Keratinocyte (primary cell): Measurements from ENCODE around the gene SLC5A1.

ENCODE experiments used
- CTCF ChIP-seq, 3 experiments: IDR thresholded peaks in 1 of 3; conservative IDR thresholded peaks in 1 of 3; optimal IDR thresholded peaks in 1 of 3; 2 replicates in 2 of 3; 3 replicates in 1 of 3; pipeline versions ENCODE3 to v1.5.1; 2011; ENCODE audit warnings: low read length in 3 of 3, mild to moderate bottlenecking in 3 of 3, moderate library complexity in 2 of 3, control low read depth in 1 of 3, inconsistent platforms in 1 of 3; ENCODE audit not compliant: insufficient read depth in 2 of 3; ENCODE audit errors: extremely low read depth in 1 of 3
- EZH2 ChIP-seq: IDR thresholded peaks from one replicate; pipeline ENCODE4 v1.6.1; 2012; ENCODE audit warnings: inconsistent platforms, mild to moderate bottlenecking, low read length, moderate library complexity

GRCh38 chr22:32058656-32059260, 15.7 kb downstream of the SLC5A1 start:
- no peak for TF ChIP-seq CTCF (optimal IDR thresholded peaks at IDR 0.05 in 1 of 3, IDR thresholded peaks at IDR 0.05 in 1 of 3, conservative IDR thresholded peaks at IDR 0.05 in 1 of 3; ENCODE audit: extremely low read depth in 1 of 3, insufficient read depth in 2 of 3, low read length in 3 of 3)
- no peak for TF ChIP-seq EZH2
